ENCODE results near the gene USP53. TPM values are rescaled to one million over a fixed set of nuclear protein-coding genes. Genes with fewer than 3 reads are reported as not detected.

Gene USP53
- total and polyA plus RNA-seq, 2 of the 13 experiments (the other 11 are each of a cell fraction or from before 2014, with no cell fraction given), result 5.3 to 8.1 TPM

DNA sequence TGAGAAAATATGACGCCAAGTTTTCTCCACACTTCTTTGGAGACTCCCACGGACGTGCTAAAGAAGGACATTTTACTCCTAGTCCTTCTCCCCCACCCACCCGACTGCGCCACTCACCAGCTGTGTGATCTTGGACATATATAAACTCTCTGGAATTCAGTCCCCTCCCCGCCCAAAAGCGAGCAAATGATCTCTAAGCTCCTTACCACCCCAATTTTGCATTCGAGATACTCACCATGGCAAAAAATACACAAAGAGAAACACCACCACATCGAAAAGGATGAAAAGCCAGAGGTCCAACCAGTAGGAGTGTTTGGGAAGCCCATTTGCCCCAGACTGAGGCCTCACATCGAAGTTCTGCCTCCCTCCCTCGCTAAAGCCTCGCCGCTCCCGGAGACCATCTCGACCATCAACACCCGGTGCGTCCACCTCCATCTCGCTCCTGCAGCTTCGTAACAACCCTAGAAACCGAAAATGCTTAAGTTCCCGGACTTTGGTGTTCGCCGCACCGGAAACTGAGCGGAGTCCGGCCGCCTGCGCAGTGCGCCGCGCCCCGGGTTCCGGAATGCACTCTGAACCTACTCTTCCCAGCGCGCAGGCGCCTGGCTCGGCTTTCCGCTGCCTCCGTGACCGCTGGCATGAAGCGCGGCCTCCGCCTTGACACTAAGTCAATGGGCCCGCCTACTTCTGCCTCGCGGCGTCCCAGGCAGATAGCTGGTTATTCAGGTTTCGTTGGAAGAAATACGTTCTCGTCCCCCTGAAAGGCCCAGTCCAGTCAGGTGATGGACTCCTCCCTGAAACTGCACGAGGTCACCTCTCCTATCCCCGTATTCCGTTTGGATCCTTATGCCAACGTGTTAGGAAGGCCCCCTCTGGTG lies 87.8 kb downstream of the USP53 start (continued):
- TF ChIP-seq AKNA (CRISPR knock-in tag; IDR thresholded peaks at IDR 0.05; ENCODE audit: borderline replicate concordance), result 0 out of 2 replicates have a peak, but pooled peaks have one; percentile 62
- TF ChIP-seq ZNF431 (CRISPR knock-in tag; IDR thresholded peaks at IDR 0.05; ENCODE audit: borderline replicate concordance, low read depth), result peak; percentile 91; the same call in 1 of the 2 replicates
- TF ChIP-seq, protein P1, sequence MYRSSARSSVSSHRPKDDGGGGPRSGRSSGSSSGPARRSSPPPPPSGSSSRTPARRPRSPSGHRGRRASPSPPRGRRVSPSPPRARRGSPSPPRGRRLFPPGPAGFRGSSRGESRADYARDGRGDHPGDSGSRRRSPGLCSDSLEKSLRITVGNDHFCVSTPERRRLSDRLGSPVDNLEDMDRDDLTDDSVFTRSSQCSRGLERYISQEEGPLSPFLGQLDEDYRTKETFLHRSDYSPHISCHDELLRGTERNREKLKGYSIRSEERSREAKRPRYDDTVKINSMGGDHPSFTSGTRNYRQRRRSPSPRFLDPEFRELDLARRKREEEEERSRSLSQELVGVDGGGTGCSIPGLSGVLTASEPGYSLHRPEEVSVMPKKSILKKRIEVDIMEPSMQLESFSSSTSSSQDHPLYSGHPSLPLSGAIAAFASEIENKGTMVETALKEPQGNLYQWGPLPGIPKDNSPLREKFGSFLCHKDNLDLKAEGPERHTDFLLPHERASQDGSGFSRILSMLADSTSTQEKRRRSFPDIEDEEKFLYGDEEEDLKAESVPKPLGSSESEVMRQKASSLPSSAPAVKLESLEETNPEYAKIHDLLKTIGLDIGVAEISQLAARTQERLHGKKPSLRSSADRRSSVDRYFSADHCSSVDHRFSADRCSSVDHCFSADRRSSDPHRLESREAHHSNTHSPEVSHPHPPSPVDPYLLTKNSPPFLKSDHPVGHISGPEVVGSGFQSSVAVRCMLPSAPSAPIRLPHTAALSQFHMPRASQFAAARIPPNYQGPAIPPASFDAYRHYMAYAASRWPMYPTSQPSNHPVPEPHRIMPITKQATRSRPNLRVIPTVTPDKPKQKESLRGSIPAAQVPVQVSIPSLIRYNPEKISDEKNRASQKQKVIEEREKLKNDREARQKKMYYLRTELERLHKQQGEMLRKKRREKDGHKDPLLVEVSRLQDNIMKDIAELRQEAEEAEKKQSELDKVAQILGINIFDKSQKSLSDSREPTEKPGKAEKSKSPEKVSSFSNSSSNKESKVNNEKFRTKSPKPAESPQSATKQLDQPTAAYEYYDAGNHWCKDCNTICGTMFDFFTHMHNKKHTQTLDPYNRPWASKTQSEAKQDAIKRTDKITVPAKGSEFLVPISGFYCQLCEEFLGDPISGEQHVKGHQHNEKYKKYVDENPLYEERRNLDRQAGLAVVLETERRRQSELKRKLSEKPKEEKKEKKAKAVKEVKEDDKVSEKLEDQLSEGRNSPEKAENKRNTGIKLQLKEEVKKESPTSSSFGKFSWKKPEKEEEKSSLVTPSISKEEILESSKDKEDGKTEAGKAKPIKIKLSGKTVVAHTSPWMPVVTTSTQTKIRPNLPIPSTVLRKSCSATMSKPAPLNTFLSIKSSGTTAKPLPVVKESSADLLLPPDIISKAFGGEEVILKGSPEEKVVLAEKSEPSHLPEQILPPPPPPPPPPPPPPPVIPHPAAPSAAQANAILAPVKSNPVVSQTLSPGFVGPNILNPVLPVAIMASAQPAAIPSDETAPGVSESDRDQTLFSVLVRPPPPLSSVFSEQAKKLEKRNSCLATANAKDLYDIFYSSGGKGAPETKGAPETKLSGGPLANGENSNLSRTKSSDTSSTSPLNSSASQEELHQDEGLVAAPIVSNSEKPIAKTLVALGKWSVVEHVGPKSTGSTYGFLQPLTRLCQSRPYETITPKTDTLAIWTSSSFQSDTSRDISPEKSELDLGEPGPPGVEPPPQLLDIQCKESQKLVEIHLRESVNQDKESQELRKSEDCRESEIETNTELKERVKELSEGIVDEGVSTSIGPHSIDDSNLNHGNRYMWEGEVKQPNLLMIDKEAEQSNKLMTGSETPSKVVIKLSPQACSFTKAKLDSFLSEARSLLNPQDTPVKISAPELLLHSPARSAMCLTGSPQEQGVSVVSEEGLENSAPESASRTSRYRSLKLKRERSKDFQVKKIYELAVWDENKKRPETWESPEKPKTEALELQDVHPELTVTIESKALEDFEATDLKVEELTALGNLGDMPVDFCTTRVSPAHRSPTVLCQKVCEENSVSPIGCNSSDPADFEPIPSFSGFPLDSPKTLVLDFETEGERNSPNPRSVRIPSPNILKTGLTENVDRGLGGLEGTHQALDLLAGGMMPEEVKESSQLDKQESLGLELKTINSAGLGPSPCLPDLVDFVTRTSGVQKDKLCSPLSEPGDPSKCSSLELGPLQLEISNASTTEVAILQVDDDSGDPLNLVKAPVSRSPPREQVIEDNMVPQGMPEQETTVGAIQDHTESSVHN (CRISPR knock-in tag; IDR thresholded peaks at IDR 0.05), result peak; percentile 84; the same call in 1 of the 2 replicates
- 0 out of 2 replicates have a peak, but pooled peaks have one; percentile 16 for TF ChIP-seq MIXL1 (CRISPR knock-in tag; IDR thresholded peaks at IDR 0.05)
- TF ChIP-seq, protein P2, sequence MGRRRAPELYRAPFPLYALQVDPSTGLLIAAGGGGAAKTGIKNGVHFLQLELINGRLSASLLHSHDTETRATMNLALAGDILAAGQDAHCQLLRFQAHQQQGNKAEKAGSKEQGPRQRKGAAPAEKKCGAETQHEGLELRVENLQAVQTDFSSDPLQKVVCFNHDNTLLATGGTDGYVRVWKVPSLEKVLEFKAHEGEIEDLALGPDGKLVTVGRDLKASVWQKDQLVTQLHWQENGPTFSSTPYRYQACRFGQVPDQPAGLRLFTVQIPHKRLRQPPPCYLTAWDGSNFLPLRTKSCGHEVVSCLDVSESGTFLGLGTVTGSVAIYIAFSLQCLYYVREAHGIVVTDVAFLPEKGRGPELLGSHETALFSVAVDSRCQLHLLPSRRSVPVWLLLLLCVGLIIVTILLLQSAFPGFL (CRISPR knock-in tag; IDR thresholded peaks at IDR 0.05), result no peak
- TF ChIP-seq SAP130 (CRISPR knock-in tag; IDR thresholded peaks at IDR 0.05; ENCODE audit: low read depth), result peak; percentile 93
- TF ChIP-seq, protein P3, sequence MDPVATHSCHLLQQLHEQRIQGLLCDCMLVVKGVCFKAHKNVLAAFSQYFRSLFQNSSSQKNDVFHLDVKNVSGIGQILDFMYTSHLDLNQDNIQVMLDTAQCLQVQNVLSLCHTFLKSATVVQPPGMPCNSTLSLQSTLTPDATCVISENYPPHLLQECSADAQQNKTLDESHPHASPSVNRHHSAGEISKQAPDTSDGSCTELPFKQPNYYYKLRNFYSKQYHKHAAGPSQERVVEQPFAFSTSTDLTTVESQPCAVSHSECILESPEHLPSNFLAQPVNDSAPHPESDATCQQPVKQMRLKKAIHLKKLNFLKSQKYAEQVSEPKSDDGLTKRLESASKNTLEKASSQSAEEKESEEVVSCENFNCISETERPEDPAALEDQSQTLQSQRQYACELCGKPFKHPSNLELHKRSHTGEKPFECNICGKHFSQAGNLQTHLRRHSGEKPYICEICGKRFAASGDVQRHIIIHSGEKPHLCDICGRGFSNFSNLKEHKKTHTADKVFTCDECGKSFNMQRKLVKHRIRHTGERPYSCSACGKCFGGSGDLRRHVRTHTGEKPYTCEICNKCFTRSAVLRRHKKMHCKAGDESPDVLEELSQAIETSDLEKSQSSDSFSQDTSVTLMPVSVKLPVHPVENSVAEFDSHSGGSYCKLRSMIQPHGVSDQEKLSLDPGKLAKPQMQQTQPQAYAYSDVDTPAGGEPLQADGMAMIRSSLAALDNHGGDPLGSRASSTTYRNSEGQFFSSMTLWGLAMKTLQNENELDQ (CRISPR knock-in tag; IDR thresholded peaks at IDR 0.05; ENCODE audit: borderline replicate concordance), result no peak
- TF ChIP-seq RORA (CRISPR knock-in tag; IDR thresholded peaks at IDR 0.05), result no peak
- peak; percentile 67; the same call in 1 of the 2 replicates for TF ChIP-seq HES4 (CRISPR knock-in tag; IDR thresholded peaks at IDR 0.05; ENCODE audit: borderline replicate concordance)
- peak; percentile 39; the same call in 1 of the 2 replicates for TF ChIP-seq SIX1 (CRISPR knock-in tag; IDR thresholded peaks at IDR 0.05; ENCODE audit: borderline replicate concordance)
